Activated CD8-positive, alpha-beta memory T cell treated with anti-CD3 and anti-CD28 coated beads for 36 hours (primary cell): Measurements from ENCODE around the gene PCDHA1. TPM values are rescaled to one million over a fixed set of nuclear protein-coding genes. Genes with fewer than 3 reads are reported as not detected.

Experiments used
- CTCF ChIA-PET: fragments of 350-600 bp; sonication (Branson Sonifier 250); formaldehyde crosslinking; loops from one replicate; lab custom pipeline; 2021; ENCODE audit warnings: antibody characterized with exemption; lab: Charles Lee
- POLR2A ChIA-PET: fragments of 350-600 bp; sonication (Branson Sonifier 250); formaldehyde crosslinking; loops from one replicate; lab custom pipeline; 2021; ENCODE audit warnings: antibody characterized with exemption; lab: Charles Lee
- total RNA-seq, 2 experiments: library from RNA; stranded (reverse); gene quantifications; one replicate each; pipeline ENCODE4 v1.2.3, GENCODE V29; 2021

PCDHA1 gene
- total RNA-seq, 2 experiments from 2014 or later: not detected

DNA sequence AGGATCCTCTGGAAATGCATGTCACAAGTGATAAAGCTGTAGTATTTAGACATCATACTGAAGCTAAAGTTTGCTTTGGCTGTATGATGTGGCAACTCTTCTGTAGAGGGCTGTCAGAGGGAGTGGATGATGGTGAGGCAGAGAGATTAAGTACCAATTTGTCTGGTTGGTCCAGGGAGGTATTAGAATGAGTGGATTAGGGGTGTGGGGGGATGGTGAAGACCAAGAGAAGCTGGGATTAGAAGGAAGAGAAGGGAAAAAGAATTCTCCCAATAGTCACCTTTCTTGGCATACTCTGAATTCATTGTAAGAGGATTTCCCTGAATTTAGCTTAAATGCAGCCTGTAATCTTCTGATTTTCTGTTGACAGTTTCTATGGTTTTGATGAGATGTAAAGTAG lies 183.9 kb downstream of the PCDHA1 start:
- POLR2A ChIA-PET: no interaction called here

DNA sequence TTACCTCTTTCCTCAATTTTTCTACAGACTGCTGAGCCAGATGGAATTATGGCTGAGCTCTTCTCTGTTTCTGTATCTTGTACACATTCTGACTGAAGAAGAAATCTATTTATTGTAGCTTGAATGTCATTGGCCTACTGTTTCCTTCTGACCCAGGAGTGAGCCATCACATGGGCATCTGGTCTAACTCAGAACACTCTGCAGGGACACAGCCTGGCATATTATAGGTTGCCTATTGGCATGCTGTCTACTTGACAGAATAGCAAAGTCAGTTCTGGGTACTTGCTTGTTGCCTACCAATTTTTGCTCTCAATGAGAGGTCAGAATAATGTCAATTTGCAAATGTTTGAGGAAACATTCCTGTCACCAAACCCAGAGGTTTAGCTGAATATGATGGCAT lies 187.6 kb downstream of the PCDHA1 start:
- ChIA-PET POLR2A (no interaction called here), CTCF (no interaction called here)

More for the DNA sequence above, 183.9 kb downstream of the PCDHA1 start:
- CTCF ChIA-PET: no interaction called here

DNA sequence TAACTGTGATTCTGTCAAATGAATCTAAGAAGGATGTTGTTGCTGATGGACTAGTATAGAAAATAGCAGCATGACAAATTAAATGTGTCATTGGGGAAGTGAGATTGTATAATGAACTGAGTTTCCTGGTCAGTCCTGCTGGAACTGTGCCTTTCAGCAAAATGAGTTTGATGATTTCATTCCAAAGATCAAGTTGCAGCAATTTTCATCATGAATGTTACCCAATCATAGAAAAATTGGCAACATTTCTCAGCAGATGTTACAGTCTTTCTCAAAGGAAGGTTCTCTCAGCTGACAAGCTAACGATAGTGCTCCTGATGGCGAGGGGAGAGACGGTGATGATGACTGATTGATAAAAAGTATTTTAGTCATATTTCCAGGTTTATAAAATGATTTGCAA lies 191.1 kb downstream of the PCDHA1 start:
- CTCF ChIA-PET: no interaction called here
- POLR2A ChIA-PET: no interaction called here

DNA sequence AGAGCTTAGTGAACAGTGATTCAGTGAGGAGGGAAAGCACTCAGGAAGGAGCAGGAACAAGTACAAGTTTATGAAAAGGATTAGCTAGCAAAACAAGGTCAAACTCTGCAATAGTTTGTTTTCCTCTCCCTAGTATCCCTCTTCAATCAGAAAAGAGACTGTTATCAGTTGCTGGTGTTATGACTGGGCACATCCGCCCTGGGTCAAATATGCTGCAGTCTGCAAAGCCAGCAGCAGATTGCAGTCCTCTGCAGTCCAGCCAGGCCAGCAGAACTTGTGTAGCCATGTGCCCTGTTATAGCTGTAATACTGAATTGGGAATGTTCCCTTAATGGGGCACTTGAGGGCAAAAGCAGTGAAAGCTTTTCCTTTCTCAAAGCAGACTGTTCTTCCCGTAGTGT lies 192.3 kb downstream of the PCDHA1 start:
- POLR2A ChIA-PET: no interaction called here
- CTCF ChIA-PET: no interaction called here

DNA sequence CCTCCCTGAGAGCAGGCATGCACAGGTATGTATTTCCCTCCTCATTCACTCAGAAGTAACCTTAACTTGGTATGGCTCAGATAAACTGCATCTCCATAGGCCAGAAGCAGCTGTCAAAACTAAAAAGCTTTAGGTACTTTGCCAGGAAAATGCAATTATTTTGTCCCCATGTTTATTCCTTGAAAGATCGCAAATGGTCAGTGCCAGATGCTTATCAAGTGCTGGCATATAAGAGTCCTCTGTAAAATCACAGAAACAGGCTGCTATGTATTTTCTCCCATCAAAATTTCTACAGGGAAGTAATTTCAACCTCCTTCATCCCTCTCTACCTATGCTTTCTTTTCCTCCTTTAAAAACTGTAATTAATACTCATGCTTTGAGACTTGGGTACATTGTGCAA lies 193.0 kb downstream of the PCDHA1 start:
- ChIA-PET POLR2A (no interaction called here), CTCF (no interaction called here)

DNA sequence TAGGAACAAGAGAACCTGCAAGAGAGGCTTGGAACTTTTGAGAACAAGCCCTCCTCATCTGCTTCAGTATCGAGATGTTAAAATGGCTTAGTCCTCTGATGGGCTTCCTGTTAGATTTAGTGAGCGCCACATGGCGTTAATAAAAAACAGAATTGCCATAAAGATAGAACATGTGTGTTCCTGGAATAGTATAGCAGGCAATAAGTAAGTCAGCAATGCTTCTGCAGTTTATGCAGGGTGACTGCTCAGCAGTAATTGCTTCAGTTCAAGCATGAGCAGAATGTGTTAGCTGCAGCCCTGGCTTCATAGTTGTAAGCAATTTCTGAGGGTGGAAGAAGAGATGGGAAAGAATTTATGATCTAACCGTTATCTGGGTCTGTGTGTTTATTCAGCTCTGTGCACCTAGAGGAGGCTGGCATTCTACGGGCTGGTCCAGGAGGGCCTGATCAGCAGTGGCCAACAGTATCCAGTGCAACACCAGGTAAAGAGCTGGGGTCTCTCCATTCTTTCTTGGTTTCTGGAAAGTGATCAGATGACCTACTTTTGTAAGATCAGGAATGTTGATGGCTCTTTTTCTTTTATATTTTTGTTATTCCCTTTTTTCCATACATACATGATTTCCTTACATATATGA lies 196.3 kb downstream of the PCDHA1 start:
- POLR2A ChIA-PET: no interaction called here
- CTCF ChIA-PET: no interaction called here

DNA sequence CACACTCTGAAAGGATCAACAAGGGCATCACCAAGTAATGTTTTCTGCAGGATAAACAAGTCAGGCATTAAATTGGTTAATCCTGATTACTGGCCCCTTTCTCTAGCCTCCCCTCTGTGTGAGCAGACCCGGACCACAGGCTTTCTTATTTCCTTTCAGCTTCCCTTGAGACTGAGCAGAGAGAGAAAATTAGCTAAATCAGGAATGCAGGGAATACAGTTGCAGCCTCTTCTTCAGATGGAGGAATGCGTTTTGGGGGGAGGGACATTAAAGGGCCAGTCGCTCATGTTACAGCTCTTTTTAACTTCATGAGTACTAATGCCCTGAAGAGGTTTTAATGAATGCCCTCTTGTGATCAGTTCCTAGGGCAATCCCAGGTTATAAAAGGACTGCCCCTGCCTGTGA lies 200.2 kb downstream of the PCDHA1 start:
- ChIA-PET POLR2A (interaction anchor here (0.7 kb wide), 1 partner anchor 295 kb away, joined by 3 read pairs; the partner anchor contains the start of gene HARS2), CTCF (no interaction called here)

DNA sequence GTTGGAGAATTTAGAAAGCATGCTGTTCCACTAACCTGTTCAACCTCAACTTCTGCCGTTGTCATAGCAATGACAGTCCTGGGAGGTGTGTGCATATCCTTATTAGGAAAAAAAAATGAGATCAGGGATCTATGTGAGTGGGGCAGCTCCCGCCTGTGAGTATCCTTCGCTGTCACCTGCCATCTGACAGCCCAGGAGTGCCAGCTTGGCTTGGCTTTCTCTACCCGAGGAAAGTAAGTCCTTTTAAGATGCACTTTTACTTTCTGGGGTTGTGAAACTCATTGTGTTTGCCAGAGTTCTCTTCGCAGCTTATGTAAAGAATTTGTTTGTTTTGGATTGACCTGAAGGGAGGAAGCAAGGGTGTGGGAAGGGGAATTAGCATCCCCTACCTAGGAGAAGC lies 202.2 kb downstream of the PCDHA1 start:
- ChIA-PET POLR2A (no interaction called here), CTCF (no interaction called here)

DNA sequence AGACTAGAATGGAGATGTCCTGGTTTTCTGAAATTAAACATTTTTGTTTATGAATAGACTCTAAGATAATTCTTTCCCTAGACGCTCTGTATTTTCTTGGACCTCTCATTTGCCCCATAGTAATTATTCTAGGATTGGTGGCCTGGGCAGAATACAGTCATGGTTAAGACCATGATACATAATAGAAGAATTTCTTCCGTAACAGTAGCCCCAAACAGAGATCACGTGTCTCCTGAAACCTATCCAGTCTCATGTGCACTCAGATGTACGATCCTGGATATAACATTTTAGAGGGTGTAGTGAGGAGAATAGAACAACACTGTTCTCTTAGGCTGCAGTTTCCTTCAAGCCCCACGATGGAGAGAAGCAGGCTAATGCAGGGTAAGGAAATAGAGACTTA lies 202.7 kb downstream of the PCDHA1 start:
- POLR2A ChIA-PET: no interaction called here
- CTCF ChIA-PET: no interaction called here

DNA sequence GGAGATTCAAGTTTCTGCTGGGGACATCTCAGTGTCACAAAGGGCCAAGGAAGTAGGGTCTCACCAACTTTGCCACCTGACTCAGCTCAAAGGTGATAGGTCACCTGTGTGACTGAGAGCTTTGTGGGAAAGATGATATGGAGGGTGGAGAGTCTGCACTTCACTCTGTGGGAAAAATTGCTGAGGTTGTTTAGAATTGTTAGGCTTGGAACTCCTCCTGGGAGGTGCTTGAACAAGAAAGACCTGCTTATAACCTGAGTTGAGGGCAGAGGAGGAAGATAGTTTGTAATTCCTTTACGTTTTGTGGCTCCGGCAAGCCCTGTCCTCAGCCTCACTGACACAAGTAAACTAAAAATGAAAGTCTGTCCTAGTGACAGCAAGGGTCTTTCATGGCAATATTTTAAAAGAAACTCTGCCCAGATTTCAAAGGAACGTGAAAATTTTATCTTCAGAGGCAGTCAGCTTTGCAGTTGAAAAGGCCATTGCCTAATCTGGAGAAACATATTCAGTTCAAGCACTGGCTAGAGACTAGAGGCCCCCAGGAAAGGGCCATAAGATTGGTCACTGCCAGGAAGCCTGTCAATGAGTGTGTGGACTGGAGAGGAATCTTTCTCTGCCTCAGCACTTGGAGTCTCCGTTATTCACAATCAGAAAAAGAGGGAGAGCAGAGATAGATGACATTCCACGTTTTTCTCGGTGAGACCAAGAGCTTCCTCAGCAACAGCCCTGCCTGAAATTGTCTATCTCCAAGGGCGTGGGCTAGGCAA lies 203.5 kb downstream of the PCDHA1 start:
- CTCF ChIA-PET: no interaction called here
- POLR2A ChIA-PET: no interaction called here

DNA sequence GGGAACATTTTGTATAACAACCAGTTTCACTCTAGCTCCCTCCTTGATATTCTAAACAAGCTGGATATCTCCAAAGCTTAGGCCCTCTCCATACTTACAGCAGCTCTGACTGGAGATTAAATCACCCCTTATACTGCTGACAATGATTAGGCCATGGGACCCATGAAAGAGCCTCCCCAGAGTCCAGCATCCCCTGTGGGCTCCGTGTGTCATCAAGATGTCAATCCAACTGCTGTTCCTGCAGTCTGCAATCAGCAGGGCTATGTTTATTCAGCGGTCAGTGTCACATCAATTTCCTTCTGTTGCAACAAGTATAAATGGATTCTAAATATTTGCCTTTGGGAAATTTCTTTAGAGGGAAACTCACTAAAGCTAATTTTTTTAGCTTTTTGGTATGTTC lies 206.9 kb downstream of the PCDHA1 start:
- CTCF ChIA-PET: no interaction called here

DNA sequence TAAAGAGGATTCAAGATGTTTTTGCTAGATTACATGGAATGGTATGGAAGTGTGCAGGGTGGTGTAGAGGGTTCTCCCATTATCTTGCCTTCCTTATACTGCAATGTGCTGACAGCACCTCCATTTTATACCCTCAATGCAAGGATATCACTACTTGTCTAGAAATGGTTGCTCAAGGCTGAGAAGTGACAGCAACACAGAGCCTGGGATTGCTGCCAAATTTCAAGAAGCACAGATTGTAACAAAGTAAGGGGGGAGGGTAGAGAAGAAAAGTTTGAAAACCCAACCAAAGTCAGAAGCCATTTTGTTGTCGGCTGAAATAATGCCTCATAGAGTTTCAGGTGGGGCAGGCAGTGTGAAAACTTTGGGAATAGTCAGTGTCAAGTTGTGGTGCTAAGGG lies 210.1 kb downstream of the PCDHA1 start:
- CTCF ChIA-PET: no interaction called here
- POLR2A ChIA-PET: no interaction called here

More for the DNA sequence above, 206.9 kb downstream of the PCDHA1 start:
- POLR2A ChIA-PET: no interaction called here

DNA sequence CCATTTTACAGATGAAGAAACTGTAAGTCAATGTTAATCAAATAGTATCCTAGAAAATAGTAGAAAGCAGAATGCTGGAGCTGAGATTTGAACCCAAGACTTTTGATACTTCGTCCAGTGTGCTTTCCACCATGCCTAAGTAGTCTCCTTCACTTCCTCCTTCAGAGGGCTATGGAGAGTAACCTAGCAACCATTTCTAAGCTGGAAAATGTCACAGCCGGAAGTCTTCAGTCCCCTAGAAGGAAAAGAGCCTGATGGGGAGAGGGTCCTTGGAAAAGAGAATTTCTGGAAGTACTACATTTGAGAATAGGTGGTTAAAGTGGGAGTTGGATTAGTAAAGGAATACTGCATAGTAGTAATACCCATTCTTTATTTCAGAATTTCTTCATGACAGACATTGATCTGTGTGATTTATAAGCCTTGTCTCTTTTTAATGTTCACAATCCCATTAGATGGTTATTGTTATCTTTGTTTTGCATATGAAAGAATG lies 213.0 kb downstream of the PCDHA1 start:
- ChIA-PET CTCF (interaction anchor here (0.7 kb wide), 1 partner anchor 1209 kb away, joined by 3 read pairs; no protein-coding TSS in a partner anchor), POLR2A (no interaction called here)

DNA sequence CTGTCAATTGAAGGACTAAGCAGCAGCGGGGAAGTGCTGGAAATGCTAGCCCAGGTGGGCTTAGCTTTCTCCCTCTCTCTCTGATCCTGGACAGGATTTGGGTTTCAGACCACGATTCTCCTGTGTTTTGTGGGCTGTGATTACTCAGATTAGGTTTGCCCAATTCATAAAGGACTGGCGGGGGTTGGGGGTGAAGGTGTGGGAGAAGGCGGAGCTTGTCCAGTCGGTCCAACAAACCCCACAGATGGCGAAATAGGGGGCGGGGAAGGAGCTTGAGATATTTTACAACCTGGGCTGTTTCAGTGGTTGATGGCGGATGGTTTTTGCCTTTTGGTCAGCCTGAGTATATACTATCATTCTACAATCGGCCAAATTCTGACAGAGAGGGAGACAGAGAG lies 215.5 kb downstream of the PCDHA1 start:
- CTCF ChIA-PET: interaction anchor here (0.6 kb wide), 1 partner anchor 81 kb away, joined by 3 read pairs; no protein-coding TSS in a partner anchor
- POLR2A ChIA-PET: no interaction called here

DNA sequence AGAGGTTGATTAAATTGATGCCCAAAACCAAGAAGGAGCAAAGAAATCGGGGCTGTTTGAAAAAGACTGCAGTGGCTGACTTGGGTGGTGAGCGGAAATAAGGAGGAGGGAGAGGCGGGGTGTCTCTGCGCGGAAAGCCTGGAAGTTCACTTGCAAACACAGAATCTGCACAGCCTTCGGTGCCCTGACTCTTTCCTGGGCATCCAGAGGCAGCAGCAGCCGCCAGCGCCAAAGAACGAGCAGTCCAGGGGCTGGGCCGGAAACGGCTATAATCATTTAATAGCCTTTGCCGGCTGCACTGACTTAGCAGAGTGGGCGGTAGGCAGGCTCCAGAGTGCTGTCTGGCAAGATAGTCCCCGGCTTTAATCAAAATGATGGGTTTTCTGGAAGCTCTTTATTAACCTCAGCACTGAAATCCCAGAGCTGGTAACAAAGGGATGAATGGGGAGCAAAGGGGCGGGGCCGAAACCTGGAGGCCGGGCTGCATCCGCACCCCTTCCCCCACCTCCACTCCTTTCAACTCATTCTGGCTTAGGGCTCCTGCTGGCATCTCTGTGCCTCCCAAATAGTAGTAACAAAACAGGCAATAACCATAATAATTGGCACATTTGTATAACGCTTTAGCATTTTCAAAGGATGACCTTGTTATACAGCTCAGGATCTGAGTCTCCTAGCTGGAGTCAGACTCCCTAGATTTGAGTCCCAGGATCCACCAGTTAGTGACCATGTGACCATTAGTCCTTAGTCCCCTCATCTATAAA lies 216.1 kb downstream of the PCDHA1 start:
- ChIA-PET POLR2A (no interaction called here), CTCF (no interaction called here)

DNA sequence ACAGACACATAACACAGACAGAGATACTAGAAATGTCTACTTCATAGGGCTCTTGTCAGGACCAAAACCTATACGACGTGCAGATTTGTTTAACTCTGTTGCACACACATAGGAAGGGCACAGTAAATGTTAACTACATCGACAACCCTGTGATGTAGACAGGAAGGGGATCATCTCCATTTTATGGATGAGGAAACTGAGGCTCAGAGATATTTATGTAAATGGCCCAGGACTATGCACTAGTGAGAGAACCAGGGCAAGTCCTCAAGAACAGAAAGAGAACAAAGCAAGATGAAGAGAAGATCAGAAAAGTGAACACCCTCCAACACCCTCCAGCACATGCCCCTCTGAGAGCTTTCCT lies 216.6 kb downstream of the PCDHA1 start:
- ChIA-PET POLR2A (no interaction called here), CTCF (no interaction called here)

DNA sequence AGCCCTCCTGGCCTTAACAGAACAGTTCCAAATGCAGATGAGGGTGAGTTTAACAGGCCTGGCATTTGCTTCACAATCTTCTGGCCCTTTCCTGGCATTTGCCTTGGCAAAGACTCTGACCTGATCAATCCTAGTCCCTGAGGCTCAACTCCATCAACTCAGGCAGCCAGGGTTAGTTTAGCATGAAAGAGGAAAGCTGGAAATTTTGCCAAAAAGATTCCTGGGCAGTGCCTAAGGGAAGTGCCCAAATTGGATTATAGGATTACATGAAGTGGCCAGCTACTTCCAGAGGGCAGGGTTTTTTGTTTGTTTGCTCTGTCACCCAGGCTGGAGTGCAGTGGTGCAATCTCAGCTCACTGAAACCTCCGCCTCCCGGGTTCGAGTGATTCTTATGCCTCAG lies 217.1 kb downstream of the PCDHA1 start:
- ChIA-PET CTCF (no interaction called here), POLR2A (no interaction called here)

DNA sequence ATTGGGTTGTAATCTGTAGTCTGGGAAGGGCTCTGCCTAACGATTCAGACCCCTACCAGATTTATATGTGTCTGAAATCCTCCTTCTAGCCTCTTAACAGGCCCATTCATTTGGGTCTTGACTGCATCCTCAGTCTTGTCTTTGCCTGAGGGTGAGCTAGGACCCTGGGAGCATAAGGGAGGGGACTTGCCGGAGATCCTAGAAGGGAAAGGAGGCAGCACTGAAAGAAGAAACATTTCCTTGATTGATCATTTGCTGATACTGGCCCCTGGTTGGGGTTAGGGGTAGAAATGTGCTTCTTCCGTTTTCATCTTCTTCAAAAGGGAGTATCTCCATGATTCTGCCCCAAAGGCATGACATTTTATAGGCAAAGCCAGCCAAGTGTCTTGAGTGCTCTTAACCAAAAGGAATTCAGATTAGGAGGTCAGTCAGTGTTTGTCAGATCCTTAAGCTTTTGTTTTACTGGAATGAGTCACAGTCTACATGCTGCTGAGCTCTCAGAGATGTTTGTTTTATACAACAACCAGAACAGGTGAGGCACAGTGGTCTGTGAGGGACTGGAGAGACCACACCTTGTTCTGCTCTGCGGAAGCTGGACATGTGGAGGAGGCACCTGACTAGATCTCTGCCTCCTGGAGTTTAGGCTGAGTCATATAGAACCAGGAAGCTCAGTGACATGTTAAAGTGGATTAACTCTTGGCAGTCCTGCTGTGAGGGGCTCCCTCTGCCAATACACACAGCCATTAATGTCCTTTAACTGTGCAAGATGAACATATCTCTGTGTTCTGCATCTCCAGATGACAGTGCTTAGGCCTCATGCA lies 218.1 kb downstream of the PCDHA1 start:
- ChIA-PET CTCF (no interaction called here), POLR2A (no interaction called here)

DNA sequence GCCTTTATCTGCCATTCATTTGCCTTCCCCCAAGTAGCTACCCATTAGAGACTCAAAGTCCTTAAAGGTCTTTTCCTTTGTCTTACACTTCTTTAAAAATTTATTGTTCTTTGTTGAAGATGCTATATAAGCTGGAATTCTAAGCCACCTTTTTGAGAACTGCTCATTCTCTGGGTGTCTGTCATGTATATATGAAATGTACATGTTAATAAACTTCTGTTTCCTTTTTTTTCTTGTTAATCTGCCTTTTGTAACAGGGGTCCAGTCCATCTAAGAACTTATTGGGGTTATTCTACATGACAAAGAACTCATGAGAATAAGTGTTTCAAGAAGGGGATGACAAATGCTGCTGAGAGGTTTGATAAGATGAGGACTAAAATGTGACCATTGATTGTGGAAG lies 221.9 kb downstream of the PCDHA1 start:
- ChIA-PET POLR2A (no interaction called here), CTCF (no interaction called here)
